Measurements from ENCODE around the gene KCNS3.

Gene KCNS3

GRCh38 chr2:17878281-17879136 lies at the start of gene KCNS3:
Gene KCNS3, plus strand, starts transcription at chr2:17878667. Its CDS starts 52,342 bp downstream, at chr2:17931009.
- peaks cover 3% of the 10 kb centered on the region for H3K9me3 Mint-ChIP-seq
- peak within 1 kb of the TSS; percentile 81 for H3K4me3 Mint-ChIP-seq
- no peak within 1 kb of the TSS for H3K27ac Mint-ChIP-seq
- H3K4me1 Mint-ChIP-seq (ENCODE audit: low read depth), result peaks cover 13% of the 10 kb centered on the region
- H3K36me3 Mint-ChIP-seq (ENCODE audit: low read depth), result no peaks in the 10 kb centered on the region
- peaks cover 74% of the 10 kb centered on the region for H3K27me3 Mint-ChIP-seq

- no peaks in the 10 kb centered on the region for H3K4me1 Mint-ChIP-seq (ENCODE audit: low read depth)
- peaks cover 30% of the 10 kb centered on the region for H3K27me3 Mint-ChIP-seq
- no peaks in the 10 kb centered on the region for H3K36me3 Mint-ChIP-seq (ENCODE audit: low read depth)
- H3K27ac Mint-ChIP-seq, result no peak overlapping the region
- no peaks in the 10 kb centered on the region for H3K9me3 Mint-ChIP-seq
- no peak overlapping the region for H3K4me3 Mint-ChIP-seq
These were observed 48.1 kb upstream of the KCNS3 start for GRCh38 chr2:17830053-17831034.

GRCh38 chr2:17835516-17835915 lies 43.0 kb upstream of the KCNS3 start:
- H3K4me3 Mint-ChIP-seq, result no peak overlapping the region
- H3K27ac Mint-ChIP-seq, result no peak overlapping the region

GRCh38 chr2:17839959-17840358 lies 38.5 kb upstream of the KCNS3 start:
- Mint-ChIP-seq H3K36me3 (ENCODE audit: low read depth) (no peaks in the 10 kb centered on the region), H3K27me3 (peaks cover 11% of the 10 kb centered on the region), H3K27ac (no peak overlapping the region), H3K9me3 (no peaks in the 10 kb centered on the region), H3K4me3 (no peak overlapping the region), H3K4me1 (ENCODE audit: low read depth) (no peaks in the 10 kb centered on the region)

More at GRCh38 chr2:17835516-17835915, 43.0 kb upstream of the KCNS3 start:
- Mint-ChIP-seq H3K36me3 (ENCODE audit: low read depth) (no peaks in the 10 kb centered on the region), H3K4me1 (ENCODE audit: low read depth) (no peaks in the 10 kb centered on the region), H3K27me3 (peaks cover 17% of the 10 kb centered on the region), H3K9me3 (no peaks in the 10 kb centered on the region)

GRCh38 chr2:17843457-17843856 lies 35.0 kb upstream of the KCNS3 start:
- Mint-ChIP-seq H3K4me3 (no peak overlapping the region), H3K27me3 (peaks cover 11% of the 10 kb centered on the region), H3K36me3 (ENCODE audit: low read depth) (no peaks in the 10 kb centered on the region), H3K27ac (no peak overlapping the region), H3K4me1 (ENCODE audit: low read depth) (no peaks in the 10 kb centered on the region), H3K9me3 (no peaks in the 10 kb centered on the region)

GRCh38 chr2:17845806-17846205 lies 32.7 kb upstream of the KCNS3 start:
- H3K4me3 Mint-ChIP-seq, result no peak overlapping the region
- no peak overlapping the region for H3K27ac Mint-ChIP-seq
- no peaks in the 10 kb centered on the region for H3K36me3 Mint-ChIP-seq (ENCODE audit: low read depth)
- H3K4me1 Mint-ChIP-seq (ENCODE audit: low read depth), result no peaks in the 10 kb centered on the region
- H3K9me3 Mint-ChIP-seq, result no peaks in the 10 kb centered on the region
- H3K27me3 Mint-ChIP-seq, result peaks cover 8% of the 10 kb centered on the region

GRCh38 chr2:17846676-17847075 lies 31.8 kb upstream of the KCNS3 start:
- Mint-ChIP-seq H3K9me3 (no peaks in the 10 kb centered on the region), H3K4me3 (no peak overlapping the region), H3K27ac (no peak overlapping the region), H3K36me3 (ENCODE audit: low read depth) (no peaks in the 10 kb centered on the region), H3K27me3 (peaks cover 8% of the 10 kb centered on the region), H3K4me1 (ENCODE audit: low read depth) (no peaks in the 10 kb centered on the region)

- Mint-ChIP-seq H3K27ac (no peak overlapping the region), H3K4me1 (ENCODE audit: low read depth) (no peaks in the 10 kb centered on the region), H3K9me3 (no peaks in the 10 kb centered on the region), H3K36me3 (ENCODE audit: low read depth) (no peaks in the 10 kb centered on the region), H3K27me3 (peaks cover 7% of the 10 kb centered on the region), H3K4me3 (no peak overlapping the region)
These were observed 31.2 kb upstream of the KCNS3 start for GRCh38 chr2:17847236-17847635.

- Mint-ChIP-seq H3K4me1 (ENCODE audit: low read depth) (no peaks in the 10 kb centered on the region), H3K27me3 (peaks cover 4% of the 10 kb centered on the region), H3K36me3 (ENCODE audit: low read depth) (no peaks in the 10 kb centered on the region), H3K4me3 (no peak overlapping the region), H3K9me3 (no peaks in the 10 kb centered on the region), H3K27ac (no peak overlapping the region)
These were observed 29.2 kb upstream of the KCNS3 start for GRCh38 chr2:17849275-17849674.

GRCh38 chr2:17850151-17850550 lies 28.3 kb upstream of the KCNS3 start:
- H3K4me3 Mint-ChIP-seq, result no peak overlapping the region
- no peaks in the 10 kb centered on the region for H3K4me1 Mint-ChIP-seq (ENCODE audit: low read depth)
- H3K27me3 Mint-ChIP-seq, result peaks cover 4% of the 10 kb centered on the region
- no peaks in the 10 kb centered on the region for H3K36me3 Mint-ChIP-seq (ENCODE audit: low read depth)
- no peak overlapping the region for H3K27ac Mint-ChIP-seq
- no peaks in the 10 kb centered on the region for H3K9me3 Mint-ChIP-seq

GRCh38 chr2:17851731-17852585 lies 26.5 kb upstream of the KCNS3 start:
- no peaks in the 10 kb centered on the region for H3K4me1 Mint-ChIP-seq (ENCODE audit: low read depth)
- no peak overlapping the region for H3K27ac Mint-ChIP-seq
- H3K4me3 Mint-ChIP-seq, result no peak overlapping the region
- H3K36me3 Mint-ChIP-seq (ENCODE audit: low read depth), result no peaks in the 10 kb centered on the region
- no peaks in the 10 kb centered on the region for H3K9me3 Mint-ChIP-seq
- peaks cover 13% of the 10 kb centered on the region for H3K27me3 Mint-ChIP-seq

GRCh38 chr2:17853799-17854198 lies 24.7 kb upstream of the KCNS3 start:
- peaks cover 25% of the 10 kb centered on the region for H3K27me3 Mint-ChIP-seq
- no peaks in the 10 kb centered on the region for H3K36me3 Mint-ChIP-seq (ENCODE audit: low read depth)
- no peaks in the 10 kb centered on the region for H3K4me1 Mint-ChIP-seq (ENCODE audit: low read depth)
- no peaks in the 10 kb centered on the region for H3K9me3 Mint-ChIP-seq
- no peak overlapping the region for H3K27ac Mint-ChIP-seq
- no peak overlapping the region for H3K4me3 Mint-ChIP-seq

- H3K4me1 Mint-ChIP-seq (ENCODE audit: low read depth), result no peaks in the 10 kb centered on the region
- no peaks in the 10 kb centered on the region for H3K9me3 Mint-ChIP-seq
- no peak overlapping the region for H3K4me3 Mint-ChIP-seq
These were observed 21.4 kb upstream of the KCNS3 start for GRCh38 chr2:17857021-17857420.

GRCh38 chr2:17858064-17858463 lies 20.4 kb upstream of the KCNS3 start:
- Mint-ChIP-seq H3K27me3 (peaks cover 42% of the 10 kb centered on the region), H3K27ac (no peak overlapping the region), H3K4me3 (no peak overlapping the region), H3K4me1 (ENCODE audit: low read depth) (no peaks in the 10 kb centered on the region), H3K9me3 (no peaks in the 10 kb centered on the region), H3K36me3 (ENCODE audit: low read depth) (no peaks in the 10 kb centered on the region)

More at GRCh38 chr2:17857021-17857420, 21.4 kb upstream of the KCNS3 start:
- H3K27ac Mint-ChIP-seq, result no peak overlapping the region
- H3K36me3 Mint-ChIP-seq (ENCODE audit: low read depth), result no peaks in the 10 kb centered on the region
- H3K27me3 Mint-ChIP-seq, result peaks cover 42% of the 10 kb centered on the region

All from stimulated activated naive CD8-positive, alpha-beta T cell treated with anti-CD3 and anti-CD28 coated beads, Interleukin-15, Interleukin-2, amounts not matched to agents 100 ng/mL and 50 ng/mL, for 24 hours (primary cell).